ENCODE data around the gene ASB8. TPM values are rescaled to one million over a fixed set of nuclear protein-coding genes. Genes with fewer than 3 reads are reported as not detected.

The ASB8 gene
- total and polyA plus RNA-seq, 7 donors = 49.3 to 477 (median 206) TPM

- peaks cover 6% of the 10 kb centered on the region for H3K4me1 ChIP-seq
- H3K36me3 ChIP-seq (ENCODE audit: insufficient read depth in 1 of 2, low read depth in 1 of 2) = no peaks in the 10 kb centered on the region
- no peak overlapping the region for H3K27ac ChIP-seq
- no peaks in the 10 kb centered on the region for H3K9me3 ChIP-seq
- WGBS, 3 donors = 65 to 71% (median 67%) methylated on average over 4 of the region's 4 CpGs
- TF ChIP-seq CTCF (IDR thresholded peaks at IDR 0.05) = no peak
- DNase-seq (no peak), ATAC-seq (no peak)
- intact Hi-C loops (cut with DNase I) = loop anchor here in 1 of 2 donors (10.0 kb wide), 1 partner anchor 213 kb away; the partner anchor contains the start of gene TMEM106C
- no peak overlapping the region for H3K4me3 ChIP-seq
- H3K27me3 ChIP-seq (ENCODE audit: insufficient read depth in 3 of 3, low read length in 2 of 3) = peaks cover 0 to 32% (median 3%) of the 10 kb centered on the region in 3 donors
Observed at GRCh38 chr12:48177982-48178381, 20.7 kb upstream of the ASB8 start.

- intact Hi-C loops (cut with DNase I) = loop anchor here in 1 of 2 donors (10.0 kb wide), 1 partner anchor 212 kb away; the partner anchor contains the start of gene TMEM106C
- DNase-seq (no peak), ATAC-seq (no peak)
- Histone ChIP-seq H3K27me3 (ENCODE audit: insufficient read depth in 3 of 3, low read length in 2 of 3) (peaks cover 0 to 18% (median 3%) of the 10 kb centered on the region in 3 donors), H3K4me1 (no peaks in the 10 kb centered on the region), H3K27ac (no peak overlapping the region), H3K4me3 (no peak overlapping the region), H3K36me3 (ENCODE audit: insufficient read depth in 1 of 2, low read depth in 1 of 2) (no peaks in the 10 kb centered on the region), H3K9me3 (no peaks in the 10 kb centered on the region)
- TF ChIP-seq CTCF (IDR thresholded peaks at IDR 0.05) = no peak
Observed at GRCh38 chr12:48176417-48176751, 19.1 kb upstream of the ASB8 start.

GRCh38 chr12:48175613-48176416, 18.5 kb upstream of the ASB8 start:
- 62 to 70% (median 66%) methylated on average over 3 of the region's 3 CpGs for WGBS, 3 donors
- peaks cover 0 to 12% (median 3%) of the 10 kb centered on the region in 3 donors for H3K27me3 ChIP-seq (ENCODE audit: insufficient read depth in 3 of 3, low read length in 2 of 3)
- no peaks in the 10 kb centered on the region for H3K9me3 ChIP-seq
- H3K27ac ChIP-seq = no peak overlapping the region
- no peaks in the 10 kb centered on the region for H3K4me1 ChIP-seq
- ATAC-seq (no peak), DNase-seq (no peak)
- no peak for TF ChIP-seq CTCF (IDR thresholded peaks at IDR 0.05)
- H3K4me3 ChIP-seq = no peak overlapping the region
- intact Hi-C loops (cut with DNase I) = loop anchor here in 1 of 2 donors (10.0 kb wide), 1 partner anchor 211 kb away; the partner anchor contains the start of gene TMEM106C
- H3K36me3 ChIP-seq (ENCODE audit: insufficient read depth in 1 of 2, low read depth in 1 of 2) = no peaks in the 10 kb centered on the region

- Histone ChIP-seq H3K36me3 (ENCODE audit: insufficient read depth in 1 of 2, low read depth in 1 of 2) (no peaks in the 10 kb centered on the region), H3K4me1 (peaks cover 2% of the 10 kb centered on the region), H3K9me3 (no peaks in the 10 kb centered on the region), H3K27ac (no peak overlapping the region), H3K27me3 (ENCODE audit: insufficient read depth in 3 of 3, low read length in 2 of 3) (no peaks in the 10 kb centered on the region), H3K4me3 (no peak overlapping the region)
- no peak for TF ChIP-seq CTCF (IDR thresholded peaks at IDR 0.05)
- ATAC-seq (no peak), DNase-seq (no peak)
- intact Hi-C loops (cut with DNase I) = loop anchor here (5.0 kb wide), 3 partner anchors 87 to 227 kb away; partner anchors contain the start of gene TMEM106C (in 1 of the 2)
- WGBS, 3 donors = 85 to 87% (median 85%) methylated on average over 19 of the region's 19 CpGs
Observed at GRCh38 chr12:48169011-48169410, 11.7 kb upstream of the ASB8 start.
